HepG2 (cell line): ENCODE measurements around the gene FRMD4A. TPM values are rescaled to one million over a fixed set of nuclear protein-coding genes. Genes with fewer than 3 reads are reported as not detected.

Experiments
- ATAC-seq: fragments of 200-7000 bp; cut with Tn5 transposase; 3 replicates; pipeline ENCODE4 v1.9.1; 2020; ENCODE audit warnings: mild to moderate bottlenecking, moderate library complexity
- BruUV-seq: library from RNA; stranded (reverse); fragments of 400-500 nt; replicated peaks from 2 replicates; lab custom pipeline; 2021; lab: Mats Ljungman, UMichigan
- CTCF ChIA-PET: fragments of 300-600 bp; formaldehyde crosslinking; extraction: SDS; loops from one replicate; lab custom pipeline; 2021; ENCODE audit warnings: low total read pairs, inconsistent platforms, low intra/inter-chr PET ratio; lab: Yijun Ruan, JAX
- POLR2A ChIA-PET: fragments of 350-600 bp; sonication (Branson Sonifier 250); formaldehyde crosslinking; loops from one replicate; lab custom pipeline; 2020; ENCODE audit warnings: antibody characterized with exemption, inconsistent platforms; lab: Yijun Ruan, JAX
- DNase-seq: peaks from one replicate; pipeline ENCODE4 v3.0.0-alpha.2; 2015; ENCODE audit warnings: low spot score
- FAIRE-seq: peaks from 3 replicates; lab custom pipeline; 2011; peaks lifted over from hg19 to GRCh38; lab: Jason Lieb, UNC
- H2AFZ ChIP-seq: one replicate; pipeline ENCODE4 v1.6.1; 2011; ENCODE audit warnings: low read length, inconsistent platforms
- H3K27ac ChIP-seq: fragments of 300-600 bp; 3 replicates; pipeline ENCODE4 v1.8.0; 2011; ENCODE audit warnings: mixed run types, mild to moderate bottlenecking, mixed read lengths, low read length, inconsistent platforms; ENCODE audit not compliant: insufficient read depth; ENCODE audit errors: extremely low read length
- H3K27me3 ChIP-seq, 2 experiments: fragments of 200-600 bp in 1 of 2; 2 replicates in 1 of 2; 3 replicates in 1 of 2; pipeline versions ENCODE4 v1.6.0 to v1.8.0; 2011; ENCODE audit warnings: low read length in 2 of 2, mild to moderate bottlenecking in 2 of 2, moderate library complexity in 2 of 2, inconsistent platforms in 1 of 2; ENCODE audit not compliant: insufficient read depth in 2 of 2, control insufficient read depth in 1 of 2
- H3K36me3 ChIP-seq, 2 experiments: fragments of 200-600 bp in 1 of 2; replicated peaks in 1 of 2; 2 replicates in 1 of 2; 3 replicates in 1 of 2; pipeline versions ENCODE4 v1.5.1 to v1.8.0; 2011; ENCODE audit warnings: low read length in 2 of 2, inconsistent platforms in 1 of 2; ENCODE audit not compliant: insufficient read depth in 2 of 2, control insufficient read depth in 1 of 2
- H3K4me1 ChIP-seq: 2 replicates; pipeline ENCODE4 v1.5.1; 2012; ENCODE audit warnings: low read length, inconsistent platforms; ENCODE audit not compliant: insufficient read depth
- H3K4me2 ChIP-seq: 2 replicates; pipeline ENCODE4 v1.6.0; 2011; ENCODE audit warnings: low read depth, low read length, inconsistent platforms
- H3K4me3 ChIP-seq, 3 experiments: fragments of 200-600 bp in 1 of 3; sonication (generic), shearing (Covaris generic) in 1 of 3; replicated peaks in 1 of 3; 2 replicates each; pipeline ENCODE4 v1.5.1; 2011 to 2016; ENCODE audit warnings: low read length in 3 of 3, inconsistent platforms in 2 of 3, low read depth in 2 of 3, mild to moderate bottlenecking in 2 of 3, control low read depth in 1 of 3, mixed read lengths in 1 of 3; ENCODE audit not compliant: insufficient read depth in 1 of 3
- H3K79me2 ChIP-seq: one replicate; pipeline ENCODE4 v1.6.1; 2011; ENCODE audit warnings: low read length, inconsistent platforms; ENCODE audit not compliant: insufficient read depth
- H3K9ac ChIP-seq: 2 replicates; pipeline ENCODE4 v1.6.0; 2011; ENCODE audit warnings: mild to moderate bottlenecking, low read depth, low read length, inconsistent platforms; ENCODE audit not compliant: insufficient read depth
- H3K9me3 ChIP-seq: 2 replicates; pipeline ENCODE4 v1.5.1; 2012; ENCODE audit warnings: mild to moderate bottlenecking, low read length
- H4K20me1 ChIP-seq: 2 replicates; pipeline ENCODE4 v1.6.0; 2011; ENCODE audit warnings: inconsistent platforms, mild to moderate bottlenecking, low read length, moderate library complexity; ENCODE audit not compliant: insufficient read depth
- HNF4A ChIP-seq: sonication (generic); formaldehyde crosslinking; IDR thresholded peaks from 2 replicates; pipeline ENCODE4 v1.4.0; 2020; ENCODE audit warnings: missing genetic modification reagents
- HOXA3 ChIP-seq: sonication (generic); formaldehyde crosslinking; IDR thresholded peaks from 2 replicates; pipeline ENCODE4 v1.5.0; 2020; ENCODE audit warnings: missing genetic modification reagents
- KLF6 ChIP-seq: IDR thresholded peaks from 2 replicates; pipeline ENCODE4 v1.8.0; 2016; ENCODE audit warnings: missing biosample characterization, missing genetic modification reagents
- MBNL3 ChIP-seq: fragments of 250-450 bp; sonication (Bioruptor Pico); conservative IDR thresholded peaks from 2 replicates; pipeline ENCODE4 v1.8.0; 2022; ENCODE audit warnings: mild to moderate bottlenecking, inconsistent platforms
- NFATC3 ChIP-seq: sonication (generic); formaldehyde crosslinking; IDR thresholded peaks from 2 replicates; pipeline ENCODE4 v1.5.1; 2020; ENCODE audit warnings: mild to moderate bottlenecking, missing genetic modification reagents
- RAD51 ChIP-seq: fragments of 450-650 bp; IDR thresholded peaks from 2 replicates; pipeline ENCODE4 v1.6.1; 2016; ENCODE audit warnings: borderline replicate concordance
- SSRP1 ChIP-seq: IDR thresholded peaks from 2 replicates; pipeline ENCODE4 v1.6.1; 2016; ENCODE audit warnings: control low read depth
- ZBTB44 ChIP-seq: sonication (generic); formaldehyde crosslinking; IDR thresholded peaks from 2 replicates; pipeline ENCODE4 v1.4.0; 2020; ENCODE audit warnings: missing genetic modification reagents
- ZFP36L1 ChIP-seq: sonication (generic); formaldehyde crosslinking; IDR thresholded peaks from 2 replicates; pipeline ENCODE4 v1.8.0; 2022; ENCODE audit warnings: mild to moderate bottlenecking, missing genetic modification reagents, moderate library complexity
- ZNF20 ChIP-seq: sonication (generic); formaldehyde crosslinking; IDR thresholded peaks from 2 replicates; pipeline ENCODE4 v1.4.0; 2020; ENCODE audit warnings: mild to moderate bottlenecking, moderate library complexity, missing genetic modification reagents
- ZNF205 ChIP-seq: IDR thresholded peaks from 2 replicates; pipeline ENCODE4 v1.6.1; 2018; ENCODE audit warnings: missing biosample characterization, missing genetic modification reagents
- ZNF234 ChIP-seq: sonication (generic); formaldehyde crosslinking; conservative IDR thresholded peaks from 2 replicates; pipeline ENCODE4 v1.5.1; 2020; ENCODE audit warnings: mild to moderate bottlenecking, missing genetic modification reagents
- ZNF678 ChIP-seq: sonication (generic); formaldehyde crosslinking; IDR thresholded peaks from 2 replicates; pipeline ENCODE4 v1.4.0; 2020; ENCODE audit warnings: mild to moderate bottlenecking, missing genetic modification reagents
- ZNF749 ChIP-seq: sonication (generic); formaldehyde crosslinking; IDR thresholded peaks from 2 replicates; pipeline ENCODE4 v1.8.0; 2022; ENCODE audit warnings: mild to moderate bottlenecking, missing genetic modification reagents, moderate library complexity, borderline replicate concordance
- WGBS: methylation state at CpG from one replicate; pipeline ENCODE4 v1.1.6; 2017; ENCODE audit warnings: low lambda C conversion rate; 5-methylcytosine and 5-hydroxymethylcytosine counted together
- in situ Hi-C: cut with HindIII; loops from 2 replicates; pipeline ENCODE4 v1.10.0; 2017; ENCODE audit warnings: low pct_unique_long_range_greater_than_20kb; ENCODE audit not compliant: extremely low pct_ligation_motif_present
- intact Hi-C: fragments of 100-400 bp; cut with micrococcal nuclease; formaldehyde crosslinking; loops from one replicate; pipeline ENCODE4 v1.10.0; 2022; ENCODE audit not compliant: unreplicated experiment
- polyA plus RNA-seq, 8 experiments: library from polyadenylated mRNA; depleted of rRNA in 3 of 8; stranded (reverse) in 7 of 8; unstranded in 1 of 8; fragments of >200 nt; fragmentation: Illumina TruSeq in 4 of 8; extraction: Trizol in 4 of 8; gene quantifications; 2 replicates each; pipeline versions ENCODE4 v1.2.1 to v1.2.3, GENCODE V29; 2011 to 2016; ENCODE audit warnings: low read depth in 4 of 8, missing spikeins in 1 of 8, mixed read lengths in 1 of 8; ENCODE audit not compliant: insufficient read depth in 1 of 8
- total RNA-seq, 5 experiments: library from RNA; depleted of rRNA; stranded (reverse); fragments of >200 nt; fragmentation: Illumina TruSeq; extraction: Trizol; gene quantifications; 2 replicates each; pipeline ENCODE4 v1.2.3, GENCODE V29; 2016; ENCODE audit warnings: low read depth in 1 of 5
- TF ChIP-seq, protein P1 (sequence below): sonication (generic); formaldehyde crosslinking; conservative IDR thresholded peaks from 2 replicates; pipeline ENCODE4 v1.4.0; 2020; ENCODE audit warnings: missing genetic modification reagents
- TF ChIP-seq, protein P2 (sequence below): sonication (generic); formaldehyde crosslinking; IDR thresholded peaks from 2 replicates; pipeline ENCODE4 v1.9.0; 2022; ENCODE audit warnings: missing genetic modification reagents, mild to moderate bottlenecking, borderline replicate concordance
- TF ChIP-seq, protein P3 (sequence below): sonication (generic); formaldehyde crosslinking; IDR thresholded peaks from 2 replicates; pipeline ENCODE4 v1.8.1; 2023; ENCODE audit warnings: mild to moderate bottlenecking, inconsistent platforms, moderate library complexity, missing genetic modification reagents, borderline replicate concordance

Gene FRMD4A
- total and polyA plus RNA-seq, 2 of the 13 experiments (the other 11 are each of a cell fraction or from before 2014, with no cell fraction given): 0.09 to 0.26 TPM

GRCh38 chr10:13649844-13650520 lies 680.7 kb downstream of the FRMD4A start:
- POLR2A ChIA-PET: no interaction called here
- peak; percentile 44; the same call in 2 of the 3 replicates for ATAC-seq
- no peaks in the 10 kb centered on the region for H3K9me3 ChIP-seq
- H3K9ac ChIP-seq: no peak overlapping the region
- no peak overlapping the region for H3K4me3 ChIP-seq
- no peaks in the 10 kb centered on the region for H3K4me1 ChIP-seq
- TF ChIP-seq HNF4A (CRISPR knock-in tag) (no peak), ZNF678 (CRISPR knock-in tag) (no peak), ZBTB44 (CRISPR knock-in tag) (no peak), MBNL3 (no peak), RAD51 (no peak), NFATC3 (no peak), ZNF749 (no peak), ZNF234 (no peak), ZNF20 (CRISPR knock-in tag) (no peak), KLF6 (CRISPR knock-in tag) (no peak), HOXA3 (CRISPR knock-in tag) (no peak), SSRP1 (CRISPR knock-in tag) (no peak), ZFP36L1 (no peak), ZNF205 (CRISPR knock-in tag) (no peak)
- TF ChIP-seq, protein P1, sequence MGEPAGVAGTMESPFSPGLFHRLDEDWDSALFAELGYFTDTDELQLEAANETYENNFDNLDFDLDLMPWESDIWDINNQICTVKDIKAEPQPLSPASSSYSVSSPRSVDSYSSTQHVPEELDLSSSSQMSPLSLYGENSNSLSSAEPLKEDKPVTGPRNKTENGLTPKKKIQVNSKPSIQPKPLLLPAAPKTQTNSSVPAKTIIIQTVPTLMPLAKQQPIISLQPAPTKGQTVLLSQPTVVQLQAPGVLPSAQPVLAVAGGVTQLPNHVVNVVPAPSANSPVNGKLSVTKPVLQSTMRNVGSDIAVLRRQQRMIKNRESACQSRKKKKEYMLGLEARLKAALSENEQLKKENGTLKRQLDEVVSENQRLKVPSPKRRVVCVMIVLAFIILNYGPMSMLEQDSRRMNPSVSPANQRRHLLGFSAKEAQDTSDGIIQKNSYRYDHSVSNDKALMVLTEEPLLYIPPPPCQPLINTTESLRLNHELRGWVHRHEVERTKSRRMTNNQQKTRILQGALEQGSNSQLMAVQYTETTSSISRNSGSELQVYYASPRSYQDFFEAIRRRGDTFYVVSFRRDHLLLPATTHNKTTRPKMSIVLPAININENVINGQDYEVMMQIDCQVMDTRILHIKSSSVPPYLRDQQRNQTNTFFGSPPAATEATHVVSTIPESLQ (CRISPR knock-in tag): no peak
- TF ChIP-seq, protein P2, sequence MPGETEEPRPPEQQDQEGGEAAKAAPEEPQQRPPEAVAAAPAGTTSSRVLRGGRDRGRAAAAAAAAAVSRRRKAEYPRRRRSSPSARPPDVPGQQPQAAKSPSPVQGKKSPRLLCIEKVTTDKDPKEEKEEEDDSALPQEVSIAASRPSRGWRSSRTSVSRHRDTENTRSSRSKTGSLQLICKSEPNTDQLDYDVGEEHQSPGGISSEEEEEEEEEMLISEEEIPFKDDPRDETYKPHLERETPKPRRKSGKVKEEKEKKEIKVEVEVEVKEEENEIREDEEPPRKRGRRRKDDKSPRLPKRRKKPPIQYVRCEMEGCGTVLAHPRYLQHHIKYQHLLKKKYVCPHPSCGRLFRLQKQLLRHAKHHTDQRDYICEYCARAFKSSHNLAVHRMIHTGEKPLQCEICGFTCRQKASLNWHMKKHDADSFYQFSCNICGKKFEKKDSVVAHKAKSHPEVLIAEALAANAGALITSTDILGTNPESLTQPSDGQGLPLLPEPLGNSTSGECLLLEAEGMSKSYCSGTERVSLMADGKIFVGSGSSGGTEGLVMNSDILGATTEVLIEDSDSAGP (CRISPR knock-in tag): no peak
- TF ChIP-seq, protein P3, sequence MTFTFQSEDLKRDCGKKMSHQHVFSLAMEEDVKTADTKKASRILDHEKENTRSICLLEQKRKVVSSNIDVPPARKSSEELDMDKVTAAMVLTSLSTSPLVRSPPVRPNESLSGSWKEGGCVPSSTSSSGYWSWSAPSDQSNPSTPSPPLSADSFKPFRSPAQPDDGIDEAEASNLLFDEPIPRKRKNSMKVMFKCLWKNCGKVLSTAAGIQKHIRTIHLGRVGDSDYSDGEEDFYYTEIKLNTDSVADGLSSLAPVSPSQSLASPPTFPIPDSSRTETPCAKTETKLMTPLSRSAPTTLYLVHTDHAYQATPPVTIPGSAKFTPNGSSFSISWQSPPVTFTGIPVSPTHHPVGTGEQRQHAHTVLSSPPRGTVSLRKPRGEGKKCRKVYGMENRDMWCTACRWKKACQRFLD: no peak
- TF ChIP-seq, all 625 proteins: peak for 0
- no peak overlapping the region for H3K27ac ChIP-seq
- DNase-seq (no peak), FAIRE-seq (no peak)
- no TSS peak for BruUV-seq
- in situ Hi-C loops (no loop called here), intact Hi-C loops (no loop called here)
- 93% methylated on average over 5 of the region's 5 CpGs for WGBS
- H2AFZ ChIP-seq: no peak overlapping the region
- H3K27me3 ChIP-seq: no peaks in the 10 kb centered on the region
- H3K36me3 ChIP-seq: no peaks in the 10 kb centered on the region; a peak in 1 of 5 replicates
- CTCF ChIA-PET: no interaction called here
- no peak overlapping the region for H3K4me2 ChIP-seq
- H3K79me2 ChIP-seq: no peaks in the 10 kb centered on the region
- no peaks in the 10 kb centered on the region for H4K20me1 ChIP-seq
